SH-SY5Y (cell line): ENCODE data around the gene UBE2D2.

Experiments used
- GATA2 ChIP-seq: IDR thresholded peaks from 2 replicates; pipeline ENCODE4 v1.6.1; 2011; ENCODE audit warnings: mild to moderate bottlenecking, low read depth, low read length
- GATA3 ChIP-seq: IDR thresholded peaks from 2 replicates; pipeline ENCODE4 v1.6.1; 2011; ENCODE audit warnings: low read depth, mild to moderate bottlenecking, low read length, moderate library complexity

Gene UBE2D2

GRCh38 chr5:139641116-139642080, 80.3 kb downstream of the UBE2D2 start:
- no peak for TF ChIP-seq GATA2
- TF ChIP-seq GATA3: no peak

DNA sequence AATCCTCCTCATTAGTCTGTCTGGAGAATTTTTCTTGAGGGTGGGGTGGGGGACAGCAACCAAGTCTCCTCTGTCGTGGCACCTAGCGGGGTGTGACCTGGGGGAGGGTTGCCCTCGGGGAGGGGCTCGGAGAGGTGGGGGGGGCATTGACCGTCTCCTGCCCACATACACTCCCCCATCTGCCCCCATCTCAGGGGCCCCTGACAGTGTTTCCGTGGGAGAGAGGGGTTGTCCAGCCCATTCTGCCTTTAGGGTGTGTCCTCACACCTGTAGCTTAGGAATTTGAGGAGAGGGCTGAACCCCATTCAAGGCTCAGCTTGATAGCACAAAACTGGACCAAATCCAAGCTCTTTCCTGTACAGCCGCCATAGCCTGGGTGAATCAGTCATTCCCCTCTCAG, 81.1 kb downstream of the UBE2D2 start:
- no peak for TF ChIP-seq GATA3
- TF ChIP-seq GATA2: no peak

DNA sequence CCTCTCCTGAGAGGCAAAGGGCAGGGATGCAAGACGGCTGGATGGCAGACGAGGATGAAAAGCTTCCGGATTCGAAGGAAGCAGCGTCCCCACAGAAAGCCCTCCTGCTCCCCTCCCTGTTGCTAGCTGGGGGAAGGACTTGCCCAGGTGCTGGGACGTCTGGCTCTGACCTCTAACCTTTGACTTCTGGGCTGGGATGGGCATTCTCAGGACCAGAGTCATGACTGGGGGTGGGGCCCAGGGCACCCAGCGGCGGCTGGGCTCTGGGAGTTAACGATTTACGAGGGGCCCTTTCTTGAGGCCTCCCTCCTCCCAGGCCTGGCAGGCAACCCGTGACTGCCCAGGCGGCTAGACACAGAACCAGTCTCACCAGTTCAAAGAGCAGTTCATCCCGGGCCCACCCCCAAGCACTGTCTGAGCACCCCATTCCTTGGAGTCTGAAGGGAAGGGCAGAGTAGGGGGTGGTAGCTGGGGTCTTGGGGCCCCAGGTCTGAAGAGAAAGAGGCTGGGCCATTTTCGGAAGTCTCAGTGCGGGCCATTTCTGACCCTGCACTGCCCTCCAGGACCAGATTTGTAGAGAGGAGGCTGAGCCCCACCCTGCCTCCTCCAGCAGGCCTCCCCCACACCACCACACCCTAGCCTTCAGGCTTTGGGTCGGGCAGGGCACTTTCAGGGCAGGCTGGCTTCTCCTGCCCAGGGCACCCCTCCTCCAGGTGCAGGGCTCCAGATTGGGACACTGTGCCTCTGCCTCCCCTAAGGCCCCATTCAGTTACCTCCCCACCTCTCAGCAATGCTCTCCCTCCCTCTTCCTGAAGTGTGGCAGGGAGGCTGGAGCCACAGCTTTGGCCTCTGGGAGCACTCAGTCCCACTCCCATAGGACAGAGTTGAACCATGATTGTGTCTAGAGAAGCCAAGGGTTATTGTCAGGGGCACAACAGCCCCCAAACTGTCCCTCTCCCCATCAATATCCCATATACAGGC, 82.0 kb downstream of the UBE2D2 start:
- TF ChIP-seq GATA3 (no peak), GATA2 (no peak)

DNA sequence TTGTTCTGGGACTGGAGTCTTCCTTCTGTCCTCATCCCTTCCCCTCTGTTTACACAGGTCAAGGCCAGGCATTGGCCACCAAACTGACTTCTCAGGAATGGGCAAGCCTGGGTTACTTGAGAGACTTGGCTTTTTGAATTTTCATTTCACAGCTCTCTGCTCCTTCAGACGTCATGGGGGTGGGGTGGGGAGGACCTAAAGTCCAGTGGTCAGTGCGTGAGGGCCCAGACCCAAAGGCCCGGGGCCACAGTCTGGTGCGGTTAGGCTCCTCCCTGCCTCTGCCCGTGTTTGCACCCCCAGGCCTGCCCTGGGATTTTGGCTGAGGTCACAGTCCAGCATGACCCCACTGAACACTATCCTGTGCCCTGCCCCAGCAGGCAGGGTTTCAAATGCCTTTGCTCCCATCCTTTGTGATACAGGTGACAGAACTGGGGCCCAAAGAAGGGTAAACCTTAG, 82.9 kb downstream of the UBE2D2 start:
- TF ChIP-seq GATA2 (no peak), GATA3 (no peak)

- TF ChIP-seq GATA3 (no peak), GATA2 (no peak)
These were observed 83.7 kb downstream of the UBE2D2 start for GRCh38 chr5:139644646-139645429.

DNA sequence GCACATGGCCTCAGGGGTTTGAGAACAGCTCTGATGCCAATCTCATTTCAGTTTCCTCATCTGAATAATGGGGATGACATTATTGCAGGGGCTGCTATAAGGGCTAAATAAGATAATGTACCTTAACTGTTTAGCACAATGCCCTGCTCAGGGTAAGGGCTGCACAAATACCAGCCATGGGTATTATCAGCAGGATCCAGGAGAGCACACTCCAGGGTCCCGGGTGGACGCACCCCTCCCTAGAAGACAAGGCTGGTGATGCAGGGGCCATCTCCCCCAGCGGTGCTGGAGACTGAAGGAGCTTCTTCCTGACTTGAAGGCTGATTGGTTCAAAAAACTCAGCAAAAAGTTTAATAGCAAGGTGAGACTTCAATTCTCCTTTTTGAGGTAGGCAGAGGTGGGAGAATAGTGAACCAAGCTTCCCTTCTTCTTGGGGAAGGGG, 84.3 kb downstream of the UBE2D2 start:
- TF ChIP-seq GATA2: peak; percentile 38; the same call in 1 of the 2 replicates
- TF ChIP-seq GATA3: no peak

DNA sequence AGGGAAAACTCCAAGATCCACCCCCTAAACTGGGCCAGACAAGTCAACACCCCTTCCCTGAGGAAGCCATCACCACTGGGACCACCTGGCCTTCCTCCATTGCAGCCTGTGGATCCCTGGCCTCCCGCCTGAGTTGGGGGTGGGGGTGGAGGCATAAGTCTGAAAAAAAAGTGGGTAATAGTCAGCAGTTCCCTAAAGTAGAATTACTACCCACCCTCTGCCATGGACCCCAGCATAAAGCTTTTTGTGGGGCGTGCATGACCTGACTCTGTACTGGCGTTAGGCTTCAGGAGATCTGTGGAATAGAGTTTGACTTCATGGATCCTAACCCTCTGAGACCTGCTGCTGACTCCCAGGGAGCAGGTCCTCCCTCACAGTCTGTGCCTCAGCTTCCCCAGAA, 85.0 kb downstream of the UBE2D2 start:
- TF ChIP-seq GATA3 (no peak), GATA2 (no peak)

DNA sequence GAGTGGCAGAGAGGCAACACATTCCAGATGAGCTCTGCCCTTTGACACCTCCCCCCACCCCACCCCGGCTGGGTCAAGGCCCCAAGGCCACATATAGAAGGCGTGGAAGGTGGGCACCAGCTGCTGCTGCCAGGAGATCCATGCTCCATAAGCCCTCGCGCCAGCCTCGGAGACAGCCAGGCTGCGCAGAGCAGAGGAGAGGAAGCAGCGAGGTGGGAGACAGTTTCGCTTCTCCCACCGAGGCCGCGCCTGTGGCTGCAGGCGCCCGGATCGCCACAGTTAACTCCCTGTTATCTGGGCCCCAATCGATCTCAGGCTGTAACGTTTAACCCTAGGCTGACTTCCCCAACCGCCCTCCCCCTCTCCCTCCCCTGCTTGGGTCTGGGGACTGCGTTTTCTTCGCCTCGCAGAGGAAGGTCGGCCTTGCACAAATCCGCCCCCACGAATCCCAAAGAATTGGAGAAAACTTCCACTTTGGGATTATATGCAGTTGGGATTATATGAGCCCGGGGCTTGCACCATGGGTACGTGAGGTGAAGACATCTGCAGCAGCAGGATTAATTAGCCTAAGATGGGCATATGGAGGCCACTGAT, 85.9 kb downstream of the UBE2D2 start:
- peak; percentile 78 for TF ChIP-seq GATA2
- TF ChIP-seq GATA3: no peak

DNA sequence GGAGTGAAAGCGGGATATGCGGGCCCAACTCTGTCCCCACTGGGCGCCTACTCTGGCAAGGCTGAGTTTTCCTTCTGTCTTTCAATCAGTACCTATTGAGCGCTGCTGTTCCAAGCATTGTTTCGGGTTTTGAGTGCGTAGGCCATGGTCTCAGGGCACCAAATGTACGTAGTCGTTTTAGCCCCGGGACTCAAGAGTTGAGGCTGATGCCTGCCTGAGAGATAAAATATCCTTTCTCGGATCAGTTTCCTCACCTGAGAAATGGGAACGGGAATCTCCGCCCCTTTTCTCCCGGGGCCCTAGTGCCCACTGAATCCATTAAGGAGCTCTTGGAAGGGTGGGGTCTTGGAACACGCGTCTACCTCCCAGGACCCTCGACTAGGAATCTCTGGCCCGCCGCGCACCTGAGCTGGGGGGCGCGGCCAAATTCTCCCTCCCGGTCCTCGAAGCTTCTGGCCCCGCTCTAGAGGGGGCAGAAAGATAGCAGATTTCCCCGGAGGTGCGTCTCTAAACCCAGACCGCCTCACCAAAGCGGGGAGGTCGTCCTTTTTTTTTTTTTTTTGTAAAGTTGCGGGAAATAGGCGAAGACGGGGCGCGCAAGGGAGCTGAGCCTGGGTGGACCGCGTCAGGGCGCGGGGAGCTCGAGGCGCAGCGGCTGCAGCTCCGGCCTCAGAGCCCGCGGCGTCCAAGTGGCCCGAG, 86.5 kb downstream of the UBE2D2 start:
- TF ChIP-seq GATA2 (no peak), GATA3 (no peak)

DNA sequence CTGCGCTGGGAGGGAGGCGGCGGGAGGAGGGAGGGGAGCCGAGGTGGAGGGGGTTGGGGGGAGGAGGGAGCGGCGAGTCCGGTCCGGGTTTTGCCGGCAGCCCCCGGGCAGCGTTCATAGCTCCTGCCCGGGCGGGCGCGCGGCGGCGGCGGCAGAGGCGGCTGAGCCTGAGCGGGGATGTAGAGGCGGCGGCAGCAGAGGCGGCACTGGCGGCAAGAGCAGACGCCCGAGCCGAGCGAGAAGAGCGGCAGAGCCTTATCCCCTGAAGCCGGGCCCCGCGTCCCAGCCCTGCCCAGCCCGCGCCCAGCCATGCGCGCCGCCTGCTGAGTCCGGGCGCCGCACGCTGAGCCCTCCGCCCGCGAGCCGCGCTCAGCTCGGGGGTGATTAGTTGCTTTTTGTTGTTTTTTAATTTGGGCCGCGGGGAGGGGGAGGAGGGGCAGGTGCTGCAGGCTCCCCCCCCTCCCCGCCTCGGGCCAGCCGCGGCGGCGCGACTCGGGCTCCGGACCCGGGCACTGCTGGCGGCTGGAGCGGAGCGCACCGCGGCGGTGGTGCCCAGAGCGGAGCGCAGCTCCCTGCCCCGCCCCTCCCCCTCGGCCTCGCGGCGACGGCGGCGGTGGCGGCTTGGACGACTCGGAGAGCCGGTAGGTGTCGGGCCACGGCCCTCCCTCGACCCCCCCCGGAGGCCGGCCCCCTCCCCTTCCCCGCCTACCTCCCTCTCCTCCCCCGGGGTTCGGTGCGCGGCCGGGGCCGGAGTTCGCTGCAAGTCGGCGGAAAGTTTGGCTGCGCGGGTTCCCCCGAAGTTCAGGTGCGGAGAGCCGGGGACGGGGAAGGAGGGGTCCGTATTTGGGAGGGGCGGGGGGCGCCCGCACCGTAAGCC, 87.3 kb downstream of the UBE2D2 start, which contains the start of gene CXXC5:
Gene CXXC5 (plus strand): TSS at position 145 of the 877 bp plus-strand sequence. CDS start 32,175 bp downstream, outside the sequence.
- TF ChIP-seq GATA3: no peak
- TF ChIP-seq GATA2: no peak

DNA sequence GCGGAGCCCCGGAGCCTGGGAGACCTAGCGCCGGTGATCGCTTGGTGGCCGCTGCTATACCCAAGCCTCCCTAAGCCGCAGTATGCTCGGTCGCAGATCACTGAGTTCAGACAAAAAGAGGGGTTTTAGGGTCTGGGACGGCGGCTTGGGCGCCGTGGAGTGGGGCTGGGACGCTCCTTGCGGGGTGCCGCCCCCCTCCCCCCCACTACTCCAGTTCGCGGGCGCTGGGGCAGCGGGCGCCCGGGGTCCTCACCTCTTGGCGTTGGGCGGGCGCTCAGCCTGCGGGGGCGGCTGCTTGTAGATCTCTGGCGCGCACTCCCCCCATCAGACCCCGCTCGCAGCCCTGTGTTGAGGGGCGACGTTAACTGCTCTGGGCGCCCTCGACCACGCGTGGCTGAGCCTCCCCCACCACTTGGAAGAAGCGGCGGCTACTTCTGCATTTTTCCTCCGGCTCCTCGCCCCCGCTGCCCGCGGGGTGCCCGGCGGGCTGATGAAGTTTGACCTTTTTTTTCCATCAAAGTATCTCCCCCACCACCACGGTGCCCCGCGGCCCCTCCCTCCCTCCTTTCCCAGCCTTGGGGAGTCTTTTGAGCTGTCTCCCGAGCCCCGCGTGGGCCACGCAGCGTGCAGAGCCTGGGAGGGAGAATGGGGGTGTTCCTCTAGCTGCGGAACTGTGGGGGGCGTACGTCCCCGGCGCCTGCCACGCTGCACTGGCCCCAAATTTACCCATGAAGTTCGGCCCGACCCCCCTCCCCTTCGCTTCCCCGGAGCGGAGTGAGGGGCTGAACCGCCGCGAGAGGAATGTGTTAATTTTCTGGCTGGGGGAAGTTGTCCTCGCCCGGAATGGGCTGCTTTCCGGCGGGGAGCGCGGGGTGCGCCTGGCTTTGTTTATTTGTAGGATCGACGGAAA, 88.2 kb downstream of the UBE2D2 start:
- TF ChIP-seq GATA3: no peak
